ENCODE results near the gene SENP5.

The SENP5 gene

DNA sequence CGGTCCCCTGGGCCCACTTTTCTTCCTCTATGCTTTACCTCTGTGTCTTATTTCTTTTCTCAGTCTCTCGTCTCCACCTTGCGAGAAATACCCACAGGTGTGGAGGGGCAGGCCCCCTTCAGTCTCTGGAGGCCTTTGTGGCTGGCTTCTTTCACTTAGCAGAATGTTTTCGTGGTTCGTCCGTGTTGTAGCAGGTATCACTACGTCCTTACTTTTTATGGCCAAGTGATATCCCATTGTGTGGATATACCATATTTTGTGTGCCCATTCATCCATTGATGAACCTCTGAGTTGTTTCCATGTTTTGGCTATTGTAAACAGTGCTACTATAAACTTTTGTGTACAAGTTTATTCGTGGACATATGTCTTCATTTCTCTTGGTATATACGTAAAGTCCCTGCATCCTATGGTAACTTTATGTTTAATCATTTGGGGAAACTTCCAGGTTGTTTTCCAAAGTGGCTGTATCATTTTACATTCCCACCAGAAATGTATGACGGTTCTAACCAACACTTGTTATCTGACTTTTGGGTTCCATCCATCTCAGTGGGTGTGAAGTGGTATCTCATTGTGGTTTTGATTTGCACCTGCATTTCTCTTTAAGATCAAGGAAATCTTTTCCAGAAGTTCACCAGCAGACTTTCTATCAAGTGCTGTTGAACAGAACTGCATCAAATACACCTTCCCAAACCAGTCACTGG is 95.4 kb downstream of the SENP5 start:
- in situ Hi-C loops (cut with HindIII; ENCODE audit: low sequenced_read_pairs): no loop called here
- no peak for DNase-seq (ENCODE audit: low read depth, low spot score)
- TF ChIP-seq, protein P1, sequence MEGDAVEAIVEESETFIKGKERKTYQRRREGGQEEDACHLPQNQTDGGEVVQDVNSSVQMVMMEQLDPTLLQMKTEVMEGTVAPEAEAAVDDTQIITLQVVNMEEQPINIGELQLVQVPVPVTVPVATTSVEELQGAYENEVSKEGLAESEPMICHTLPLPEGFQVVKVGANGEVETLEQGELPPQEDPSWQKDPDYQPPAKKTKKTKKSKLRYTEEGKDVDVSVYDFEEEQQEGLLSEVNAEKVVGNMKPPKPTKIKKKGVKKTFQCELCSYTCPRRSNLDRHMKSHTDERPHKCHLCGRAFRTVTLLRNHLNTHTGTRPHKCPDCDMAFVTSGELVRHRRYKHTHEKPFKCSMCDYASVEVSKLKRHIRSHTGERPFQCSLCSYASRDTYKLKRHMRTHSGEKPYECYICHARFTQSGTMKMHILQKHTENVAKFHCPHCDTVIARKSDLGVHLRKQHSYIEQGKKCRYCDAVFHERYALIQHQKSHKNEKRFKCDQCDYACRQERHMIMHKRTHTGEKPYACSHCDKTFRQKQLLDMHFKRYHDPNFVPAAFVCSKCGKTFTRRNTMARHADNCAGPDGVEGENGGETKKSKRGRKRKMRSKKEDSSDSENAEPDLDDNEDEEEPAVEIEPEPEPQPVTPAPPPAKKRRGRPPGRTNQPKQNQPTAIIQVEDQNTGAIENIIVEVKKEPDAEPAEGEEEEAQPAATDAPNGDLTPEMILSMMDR (IDR thresholded peaks at IDR 0.05; ENCODE audit: low read depth, low read length): no peak
- no peak overlapping the region for H3K4me3 ChIP-seq (ENCODE audit: low read depth, low read length)

DNA sequence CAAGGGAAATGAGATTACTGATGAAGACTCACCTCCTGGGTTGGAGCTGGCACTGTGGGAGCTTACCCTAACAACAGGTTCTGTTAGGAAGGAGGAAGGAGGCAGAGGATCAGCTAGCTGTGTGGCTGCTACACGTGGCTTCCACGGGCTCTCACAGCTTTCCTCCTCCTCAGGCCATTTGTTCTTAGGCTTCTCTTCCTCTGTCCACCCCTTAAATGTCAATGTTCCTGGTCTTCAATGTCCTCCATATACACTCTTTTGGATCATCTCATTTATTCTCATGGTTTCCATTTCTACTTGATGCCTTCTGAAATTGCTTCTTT is 95.9 kb downstream of the SENP5 start:
- TF ChIP-seq, protein P1 (IDR thresholded peaks at IDR 0.05; ENCODE audit: low read depth, low read length): no peak
- no peak for DNase-seq (ENCODE audit: low read depth, low spot score)
- in situ Hi-C loops (cut with HindIII; ENCODE audit: low sequenced_read_pairs): no loop called here
- H3K4me3 ChIP-seq (ENCODE audit: low read depth, low read length): no peak overlapping the region

DNA sequence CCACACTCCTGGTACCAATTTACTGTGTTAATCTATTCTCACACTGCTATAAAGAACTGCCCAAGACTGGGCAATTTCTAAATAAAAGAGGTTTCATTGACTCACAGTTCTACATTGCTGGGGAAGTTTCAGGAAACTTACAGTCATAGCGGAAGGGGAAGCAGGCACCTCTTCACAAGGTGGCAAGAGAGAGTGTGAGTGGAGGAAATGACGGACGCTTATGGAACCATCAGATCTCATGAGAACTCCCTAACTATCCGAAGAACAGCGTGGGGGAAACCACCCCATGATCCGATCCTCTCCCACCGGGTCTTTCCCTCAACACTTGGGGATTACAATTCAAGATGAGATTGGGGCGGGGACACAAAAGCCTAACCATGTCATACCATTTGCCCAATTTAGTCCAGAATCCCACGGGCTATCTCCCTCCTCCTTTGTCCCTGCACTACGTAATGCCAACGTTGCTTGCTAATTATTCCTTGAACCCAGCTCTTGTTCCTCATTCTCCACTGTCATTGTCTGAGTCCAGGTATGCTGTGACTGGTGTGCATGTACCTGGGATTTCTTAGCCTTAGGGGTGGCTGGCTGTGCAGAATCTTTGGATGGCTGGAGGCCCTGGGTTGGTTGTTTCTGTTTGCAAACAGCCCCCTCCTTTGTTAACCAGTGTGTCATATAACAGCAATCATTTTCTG is 97.5 kb downstream of the SENP5 start:
- in situ Hi-C loops (cut with HindIII; ENCODE audit: low sequenced_read_pairs): no loop called here
- no peak overlapping the region for H3K4me3 ChIP-seq (ENCODE audit: low read depth, low read length)
- DNase-seq (ENCODE audit: low read depth, low spot score): no peak
- TF ChIP-seq, protein P1 (IDR thresholded peaks at IDR 0.05; ENCODE audit: low read depth, low read length): no peak

DNA sequence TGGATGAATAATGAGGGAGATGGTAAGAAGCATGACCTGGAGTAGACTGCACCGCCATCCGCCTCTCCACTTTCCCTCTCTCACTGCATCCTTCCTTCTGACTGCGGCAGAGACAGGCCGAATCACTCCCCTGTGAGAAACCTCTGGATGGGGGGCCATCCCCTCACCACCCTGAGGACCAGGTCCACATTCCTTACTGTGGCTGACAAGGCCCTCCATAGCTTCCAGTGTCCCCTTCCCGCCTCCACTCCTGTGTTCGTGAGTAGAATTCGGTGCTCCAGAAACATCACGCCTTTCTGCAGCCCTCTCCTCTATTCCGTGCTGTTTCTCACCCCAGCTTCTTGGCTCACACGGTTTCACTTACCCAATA is 98.1 kb downstream of the SENP5 start:
- TF ChIP-seq, protein P1 (IDR thresholded peaks at IDR 0.05; ENCODE audit: low read depth, low read length): no peak
- no peak overlapping the region for H3K4me3 ChIP-seq (ENCODE audit: low read depth, low read length)
- in situ Hi-C loops (cut with HindIII; ENCODE audit: low sequenced_read_pairs): no loop called here
- DNase-seq (ENCODE audit: low read depth, low spot score): no peak

DNA sequence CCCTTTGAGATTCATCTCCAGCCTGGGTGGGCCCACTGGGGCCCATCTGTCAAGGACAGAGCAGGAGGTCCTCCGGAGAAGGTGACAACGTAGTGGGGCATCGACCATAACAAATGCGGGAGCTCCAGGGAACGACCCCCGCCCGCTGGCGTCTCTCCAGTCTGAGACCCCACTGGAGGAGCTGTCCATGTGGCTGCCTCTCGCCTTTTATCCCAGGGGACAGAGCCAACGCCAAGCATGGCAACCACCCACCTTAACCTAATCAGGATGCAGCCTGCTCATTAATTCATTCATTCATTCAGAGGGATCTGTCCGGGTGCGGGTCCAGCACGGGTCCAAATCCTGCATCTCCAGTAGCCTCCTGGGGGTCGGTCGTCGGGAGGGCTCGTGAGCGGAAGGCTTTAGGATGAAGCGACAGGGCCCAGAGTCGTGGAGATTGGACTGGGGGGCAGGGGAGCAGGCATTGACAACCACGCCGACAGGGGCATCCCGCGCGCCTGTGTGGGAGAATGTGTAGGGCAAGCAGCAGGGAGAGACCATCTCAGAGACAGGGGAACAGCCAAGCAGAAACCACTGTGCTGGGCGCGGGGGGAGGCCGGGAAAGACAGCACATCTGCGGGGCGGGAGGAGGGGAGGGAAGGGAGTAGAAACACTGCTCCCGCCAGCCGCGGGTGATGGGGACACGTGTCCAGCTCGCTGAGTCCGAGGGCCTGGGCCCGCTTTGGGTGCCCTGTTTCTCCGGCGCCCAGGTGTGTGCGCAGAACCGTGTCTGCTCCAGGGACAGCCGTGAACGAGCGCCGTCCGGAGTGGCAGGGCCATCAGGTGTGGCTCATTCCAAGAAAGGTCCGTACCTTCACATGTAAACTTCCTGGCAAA is 99.0 kb downstream of the SENP5 start:
- no peak for DNase-seq (ENCODE audit: low read depth, low spot score)
- TF ChIP-seq, protein P1 (IDR thresholded peaks at IDR 0.05; ENCODE audit: low read depth, low read length): no peak
- no peak overlapping the region for H3K4me3 ChIP-seq (ENCODE audit: low read depth, low read length)
- in situ Hi-C loops (cut with HindIII; ENCODE audit: low sequenced_read_pairs): no loop called here

DNA sequence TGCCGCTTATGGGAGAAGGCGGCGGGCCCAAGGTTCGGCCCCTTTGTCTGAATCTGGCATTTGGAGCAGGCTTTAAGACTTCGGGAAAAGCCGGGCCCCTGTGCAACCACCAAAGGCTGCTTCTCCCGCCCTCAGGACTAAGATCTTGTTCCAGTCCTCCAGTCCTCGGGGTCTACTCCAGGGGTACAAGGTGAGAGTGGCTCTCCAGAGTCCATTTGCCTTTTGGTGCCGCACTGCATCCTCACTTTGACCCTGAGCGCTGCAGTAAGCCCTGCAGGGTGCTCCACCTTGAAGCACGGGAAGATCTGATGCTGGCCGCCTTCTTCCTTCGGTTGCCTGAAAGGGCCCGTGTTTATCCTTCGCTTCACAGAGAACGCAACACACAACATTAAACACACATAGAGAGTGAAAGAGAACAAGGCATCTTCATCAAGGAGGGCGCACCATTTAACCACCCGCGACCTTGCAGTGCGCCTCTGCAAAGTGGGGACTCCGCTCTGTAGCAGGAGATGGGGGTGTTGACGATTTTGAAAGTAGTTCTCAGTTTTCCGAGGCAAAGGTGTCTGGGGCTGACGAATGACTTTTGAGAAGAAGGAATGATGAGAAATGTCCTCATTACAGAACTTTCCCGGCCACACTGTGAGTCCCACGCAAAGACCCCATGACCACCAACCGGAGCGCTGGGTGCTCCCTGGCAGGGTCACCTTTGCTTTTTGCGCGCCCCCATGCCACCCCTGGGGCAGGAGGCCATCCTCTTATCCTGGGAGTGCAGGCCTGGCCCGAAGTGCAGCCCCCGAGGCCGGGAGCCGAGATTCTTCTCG is 99.9 kb downstream of the SENP5 start:
- no peak for DNase-seq (ENCODE audit: low read depth, low spot score)
- H3K4me3 ChIP-seq (ENCODE audit: low read depth, low read length): no peak overlapping the region
- in situ Hi-C loops (cut with HindIII; ENCODE audit: low sequenced_read_pairs): no loop called here
- TF ChIP-seq, protein P1 (IDR thresholded peaks at IDR 0.05; ENCODE audit: low read depth, low read length): no peak

Measured in astrocyte of the spinal cord (primary cell).